OCI-LY7 (cell line): Measurements from ENCODE around the gene MSN.

ENCODE experiments used
- CTCF ChIP-seq: fragments of 200-600 bp; sonication (generic); conservative IDR thresholded peaks from 2 replicates; pipeline ENCODE4 v1.5.1; 2014; ENCODE audit warnings: mild to moderate bottlenecking, antibody characterized with exemption, low read length, moderate library complexity, mixed read lengths
- EZH2phosphoT487 ChIP-seq: fragments of 200-600 bp; sonication (generic); IDR thresholded peaks from 2 replicates; pipeline ENCODE4 v1.6.1; 2018; ENCODE audit warnings: low read depth, borderline replicate concordance, mild to moderate bottlenecking, mixed run types, antibody characterized with exemption, low read length, moderate library complexity, mixed read lengths

- no peak for TF ChIP-seq CTCF
- TF ChIP-seq EZH2phosphoT487: no peak
These were observed 84.8 kb downstream of the MSN start for GRCh38 chrX:65752294-65752693.
